ENCODE data around the gene ATP9A.
A peak's percentile ranks its signal among the peaks of the same experiment; 100 is the strongest.

Gene ATP9A

GRCh38 chr20:51700809-51701285, 67.3 kb downstream of the ATP9A start:
- in situ Hi-C loops (cut with HindIII; ENCODE audit: low pct_ligation_motif_present, low sequenced_read_pairs) = no loop called here
- TF ChIP-seq, protein P1, sequence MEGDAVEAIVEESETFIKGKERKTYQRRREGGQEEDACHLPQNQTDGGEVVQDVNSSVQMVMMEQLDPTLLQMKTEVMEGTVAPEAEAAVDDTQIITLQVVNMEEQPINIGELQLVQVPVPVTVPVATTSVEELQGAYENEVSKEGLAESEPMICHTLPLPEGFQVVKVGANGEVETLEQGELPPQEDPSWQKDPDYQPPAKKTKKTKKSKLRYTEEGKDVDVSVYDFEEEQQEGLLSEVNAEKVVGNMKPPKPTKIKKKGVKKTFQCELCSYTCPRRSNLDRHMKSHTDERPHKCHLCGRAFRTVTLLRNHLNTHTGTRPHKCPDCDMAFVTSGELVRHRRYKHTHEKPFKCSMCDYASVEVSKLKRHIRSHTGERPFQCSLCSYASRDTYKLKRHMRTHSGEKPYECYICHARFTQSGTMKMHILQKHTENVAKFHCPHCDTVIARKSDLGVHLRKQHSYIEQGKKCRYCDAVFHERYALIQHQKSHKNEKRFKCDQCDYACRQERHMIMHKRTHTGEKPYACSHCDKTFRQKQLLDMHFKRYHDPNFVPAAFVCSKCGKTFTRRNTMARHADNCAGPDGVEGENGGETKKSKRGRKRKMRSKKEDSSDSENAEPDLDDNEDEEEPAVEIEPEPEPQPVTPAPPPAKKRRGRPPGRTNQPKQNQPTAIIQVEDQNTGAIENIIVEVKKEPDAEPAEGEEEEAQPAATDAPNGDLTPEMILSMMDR (IDR thresholded peaks at IDR 0.05; ENCODE audit: low read depth, low read length, missing control alignments) = peak; percentile 82
- no peak overlapping the region for H3K27ac ChIP-seq
- DNase-seq = peak; percentile 38
- H3K27me3 ChIP-seq (replicated peaks) = no peaks in the 10 kb centered on the region
- H3K4me3 ChIP-seq (ENCODE audit: low read depth, low read length) = no peak overlapping the region
- H3K36me3 ChIP-seq (replicated peaks) = no peaks in the 10 kb centered on the region

DNA sequence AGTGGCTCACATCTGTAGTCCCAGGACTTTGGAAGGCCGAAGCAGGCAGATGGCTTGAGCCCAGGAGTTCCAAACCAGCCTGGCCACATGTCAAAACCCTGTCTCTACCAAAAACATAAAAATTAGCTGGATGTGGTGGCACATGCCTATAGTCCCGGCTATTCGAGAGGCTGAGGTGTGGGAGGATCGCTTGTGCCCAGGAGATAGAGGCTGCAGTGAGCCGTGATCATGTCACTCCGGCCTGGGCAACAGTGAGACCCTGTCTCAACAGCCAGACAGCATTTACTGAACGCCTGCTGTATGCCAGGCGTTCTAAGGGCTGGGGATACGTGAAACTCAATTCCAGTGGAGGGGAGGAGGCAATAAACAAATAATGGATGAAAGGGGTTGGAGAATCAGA, 69.9 kb downstream of the ATP9A start:
- TF ChIP-seq, protein P1 (IDR thresholded peaks at IDR 0.05; ENCODE audit: low read depth, low read length, missing control alignments) = no peak
- H3K27me3 ChIP-seq (replicated peaks) = no peaks in the 10 kb centered on the region
- no peak overlapping the region for H3K27ac ChIP-seq
- no peak for DNase-seq
- no peaks in the 10 kb centered on the region for H3K36me3 ChIP-seq (replicated peaks)
- in situ Hi-C loops (cut with HindIII; ENCODE audit: low pct_ligation_motif_present, low sequenced_read_pairs) = no loop called here
- H3K4me3 ChIP-seq (ENCODE audit: low read depth, low read length) = no peak overlapping the region

GRCh38 chr20:51697096-51697826, 70.9 kb downstream of the ATP9A start:
- in situ Hi-C loops (cut with HindIII; ENCODE audit: low pct_ligation_motif_present, low sequenced_read_pairs) = no loop called here
- TF ChIP-seq, protein P1 (IDR thresholded peaks at IDR 0.05; ENCODE audit: low read depth, low read length, missing control alignments) = no peak
- no peaks in the 10 kb centered on the region for H3K27me3 ChIP-seq (replicated peaks)
- no peak overlapping the region for H3K4me3 ChIP-seq (ENCODE audit: low read depth, low read length)
- no peaks in the 10 kb centered on the region for H3K36me3 ChIP-seq (replicated peaks)
- H3K27ac ChIP-seq = peak overlapping the region; percentile 68
- DNase-seq = no peak

DNA sequence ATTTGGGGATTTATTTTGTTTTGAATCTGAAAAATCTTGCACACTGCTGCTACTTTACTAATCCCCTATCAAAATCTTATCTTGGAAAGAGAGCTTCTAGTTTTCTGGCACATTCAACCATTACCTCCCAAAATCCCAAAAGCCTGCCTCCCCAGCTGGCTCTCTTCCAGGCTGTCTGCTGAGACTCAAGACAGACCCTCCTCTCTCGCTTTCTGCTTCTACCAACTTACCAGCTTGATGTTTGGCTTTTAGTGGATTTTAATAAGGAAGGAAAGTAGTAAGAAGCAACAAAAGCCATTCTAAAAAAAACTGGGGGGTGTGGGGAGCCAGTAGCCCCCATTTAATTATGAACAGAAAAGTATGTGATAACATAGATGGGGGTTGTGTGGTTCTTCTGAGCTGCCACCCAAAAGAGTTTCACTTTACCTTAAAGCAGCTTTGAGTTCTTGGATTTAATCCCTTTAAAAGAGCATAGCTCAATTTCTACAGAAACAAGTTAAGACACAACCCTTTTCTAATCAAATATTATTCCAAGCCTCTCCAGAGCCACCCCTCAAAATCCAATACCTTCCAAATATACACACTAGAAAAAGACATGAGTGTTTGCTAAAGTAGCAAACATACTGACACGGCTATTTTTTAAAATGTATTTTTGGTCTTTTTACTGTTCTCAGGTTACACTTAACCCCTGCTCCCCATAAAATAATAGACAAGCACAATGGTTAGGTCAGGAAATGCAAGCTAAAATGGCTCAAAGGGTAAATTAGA, 71.7 kb downstream of the ATP9A start:
- Histone ChIP-seq H3K27me3 (replicated peaks) (no peaks in the 10 kb centered on the region), H3K27ac (peak overlapping the region; percentile 68), H3K4me3 (ENCODE audit: low read depth, low read length) (peak overlapping the region; percentile 28), H3K36me3 (replicated peaks) (no peaks in the 10 kb centered on the region)
- DNase-seq = no peak
- in situ Hi-C loops (cut with HindIII; ENCODE audit: low pct_ligation_motif_present, low sequenced_read_pairs) = no loop called here
- TF ChIP-seq, protein P1 (IDR thresholded peaks at IDR 0.05; ENCODE audit: low read depth, low read length, missing control alignments) = no peak

- peak overlapping the region; percentile 68 for H3K27ac ChIP-seq
- no peaks in the 10 kb centered on the region for H3K36me3 ChIP-seq (replicated peaks)
- peak overlapping the region; percentile 28 for H3K4me3 ChIP-seq (ENCODE audit: low read depth, low read length)
- in situ Hi-C loops (cut with HindIII; ENCODE audit: low pct_ligation_motif_present, low sequenced_read_pairs) = no loop called here
- TF ChIP-seq, protein P1 (IDR thresholded peaks at IDR 0.05; ENCODE audit: low read depth, low read length, missing control alignments) = no peak
- peak; percentile 73 for DNase-seq
- no peaks in the 10 kb centered on the region for H3K27me3 ChIP-seq (replicated peaks)
These were observed 72.5 kb downstream of the ATP9A start for GRCh38 chr20:51695574-51696303.
